Nephron progenitor cell (in vitro differentiated cells): ENCODE results near the gene ZNF25.
"Not testable (repeated sequence)": the region's sequence is repeated elsewhere in the genome, so short reads cannot be mapped to it uniquely, and the experiment has no call there.

Experiments
- DNase-seq: peaks from one replicate; pipeline ENCODE4 v3.0.0; 2021
- H3K27ac Mint-ChIP-seq: 2 replicates; pipeline ENCODE4 v1.8.0; 2021; ENCODE audit warnings: mild to moderate bottlenecking, moderate library complexity, mixed read lengths
- H3K27me3 Mint-ChIP-seq: 2 replicates; pipeline ENCODE4 v1.8.0; 2021; ENCODE audit warnings: mild to moderate bottlenecking, low read depth, mixed read lengths; ENCODE audit not compliant: poor library complexity
- H3K36me3 Mint-ChIP-seq: 2 replicates; pipeline ENCODE4 v1.8.0; 2021; ENCODE audit warnings: low read depth, mixed read lengths
- H3K4me1 Mint-ChIP-seq: 2 replicates; pipeline ENCODE4 v1.8.0; 2021; ENCODE audit warnings: mixed read lengths
- H3K4me3 Mint-ChIP-seq: 2 replicates; pipeline ENCODE4 v1.8.0; 2021; ENCODE audit warnings: mild to moderate bottlenecking, moderate library complexity, mixed read lengths
- H3K9me3 Mint-ChIP-seq: 2 replicates; pipeline ENCODE4 v1.8.0; 2021; ENCODE audit warnings: mild to moderate bottlenecking, moderate library complexity, mixed read lengths
- CTCF ChIP-seq: fragments of 200-600 bp; sonication (generic); IDR thresholded peaks from 2 replicates; pipeline ENCODE4 v1.5.0; 2021; ENCODE audit warnings: antibody characterized with exemption

Gene ZNF25

GRCh38 chr10:37976091-37976879, at the start of gene ZNF25:
Gene ZNF25 (minus strand): TSS chr10:37976647. CDS start chr10:37971722, 4,925 bp downstream.
- TF ChIP-seq CTCF = peak; percentile 71
- H3K27ac Mint-ChIP-seq = peak within 1 kb of the TSS; percentile 96
- H3K4me3 Mint-ChIP-seq = peak within 1 kb of the TSS; percentile 90
- peaks cover 28% of the 10 kb centered on the region for H3K36me3 Mint-ChIP-seq
- H3K27me3 Mint-ChIP-seq = peaks cover 4% of the 10 kb centered on the region
- DNase-seq = peak; percentile 94
- H3K9me3 Mint-ChIP-seq = peaks cover 36% of the 10 kb centered on the region
- H3K4me1 Mint-ChIP-seq = peaks cover 12% of the 10 kb centered on the region

GRCh38 chr10:38025283-38025682, 48.8 kb upstream of the ZNF25 start:
- Mint-ChIP-seq H3K4me1 (no peaks in the 10 kb centered on the region), H3K36me3 (peaks cover 97% of the 10 kb centered on the region), H3K9me3 (peaks cover 17% of the 10 kb centered on the region), H3K27ac (no peak overlapping the region), H3K4me3 (no peak overlapping the region), H3K27me3 (no peaks in the 10 kb centered on the region)
- no peak for TF ChIP-seq CTCF
- DNase-seq = no peak

- Mint-ChIP-seq H3K36me3 (peaks cover 100% of the 10 kb centered on the region), H3K9me3 (peaks cover 36% of the 10 kb centered on the region)
- H3K4me1 Mint-ChIP-seq, H3K27ac Mint-ChIP-seq, DNase-seq, H3K4me3 Mint-ChIP-seq, H3K27me3 Mint-ChIP-seq: not testable (repeated sequence)
These were observed 42.7 kb upstream of the ZNF25 start for GRCh38 chr10:38019124-38019523.

- Mint-ChIP-seq H3K36me3 (peaks cover 98% of the 10 kb centered on the region), H3K9me3 (peaks cover 32% of the 10 kb centered on the region), H3K4me1 (peaks cover 20% of the 10 kb centered on the region), H3K4me3 (no peak overlapping the region), H3K27me3 (peaks cover 6% of the 10 kb centered on the region), H3K27ac (no peak overlapping the region)
- no peak for TF ChIP-seq CTCF
- no peak for DNase-seq
These were observed 39.9 kb upstream of the ZNF25 start for GRCh38 chr10:38016354-38016753.

- peaks cover 33% of the 10 kb centered on the region for H3K4me1 Mint-ChIP-seq
- H3K27me3 Mint-ChIP-seq = peaks cover 20% of the 10 kb centered on the region
- H3K4me3 Mint-ChIP-seq = peak within 1 kb of the TSS; percentile 86
- H3K36me3 Mint-ChIP-seq = peaks cover 37% of the 10 kb centered on the region
- TF ChIP-seq CTCF = no peak
- peaks cover 16% of the 10 kb centered on the region for H3K9me3 Mint-ChIP-seq
- peak within 1 kb of the TSS; percentile 99 for H3K27ac Mint-ChIP-seq
- peak; percentile 75 for DNase-seq
These were observed 33.9 kb upstream of the ZNF25 start, which contains the start of gene ZNF33A for GRCh38 chr10:38010119-38010903. Gene ZNF33A (plus strand): TSS chr10:38010675. CDS start chr10:38012342, 1,667 bp downstream.

- H3K4me1 Mint-ChIP-seq = peaks cover 28% of the 10 kb centered on the region
- H3K27ac Mint-ChIP-seq = no peak overlapping the region
- no peak for DNase-seq
- H3K36me3 Mint-ChIP-seq = peaks cover 14% of the 10 kb centered on the region
- TF ChIP-seq CTCF = no peak
- peaks cover 17% of the 10 kb centered on the region for H3K27me3 Mint-ChIP-seq
- peaks cover 18% of the 10 kb centered on the region for H3K9me3 Mint-ChIP-seq
- H3K4me3 Mint-ChIP-seq = no peak overlapping the region
These were observed 31.5 kb upstream of the ZNF25 start for GRCh38 chr10:38007991-38008390.
